HG03521 (cell line): ENCODE measurements around the gene PYGM.
"Not testable (repeated sequence)": the region's sequence is repeated elsewhere in the genome, so short reads cannot be mapped to it uniquely, and the experiment has no call there.

Source experiments
- ATAC-seq: cut with Tn5 transposase; IDR thresholded peaks from one replicate; pipeline ENCODE4 v1.9.1; 2021; ENCODE audit warnings: mild to moderate bottlenecking, moderate library complexity; ENCODE audit not compliant: unreplicated experiment

PYGM gene

DNA sequence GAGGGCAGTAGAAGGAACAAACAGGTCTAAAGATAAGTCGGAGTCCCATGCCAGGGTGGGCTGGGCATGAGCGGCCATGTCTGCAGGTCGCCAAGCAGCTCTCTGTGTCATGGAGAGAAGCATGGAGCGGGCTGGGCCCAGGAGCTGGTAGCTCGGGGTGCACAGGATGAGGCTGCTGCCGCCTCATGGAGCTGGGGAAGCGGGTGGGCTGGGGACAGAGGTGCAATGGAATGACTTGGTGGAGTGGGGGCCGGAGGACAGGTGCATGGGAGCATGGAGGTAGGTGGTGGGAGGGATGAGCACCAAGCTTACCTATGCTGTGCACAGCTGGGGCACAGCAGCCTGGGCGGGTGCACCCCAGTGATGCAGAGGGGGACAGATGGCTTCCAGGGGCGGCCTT lies 40.4 kb downstream of the PYGM start:
- no peak for ATAC-seq

DNA sequence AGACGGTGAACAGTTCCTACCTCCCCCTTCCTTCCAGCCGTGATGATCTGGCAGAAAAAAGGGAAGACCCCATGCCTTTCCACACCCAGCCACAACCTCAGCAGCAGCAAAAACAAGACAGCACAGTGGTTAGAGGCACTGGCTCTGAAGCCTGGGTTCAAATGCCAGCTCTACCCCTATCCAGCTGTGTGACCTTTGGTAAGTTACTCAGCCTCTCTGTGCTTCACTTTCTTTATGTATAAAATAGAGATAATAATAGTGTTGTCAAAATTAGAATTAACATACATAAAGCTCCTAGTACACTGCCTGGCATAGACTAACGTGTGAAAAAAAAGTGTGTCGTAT lies 41.0 kb downstream of the PYGM start:
- no peak for ATAC-seq

DNA sequence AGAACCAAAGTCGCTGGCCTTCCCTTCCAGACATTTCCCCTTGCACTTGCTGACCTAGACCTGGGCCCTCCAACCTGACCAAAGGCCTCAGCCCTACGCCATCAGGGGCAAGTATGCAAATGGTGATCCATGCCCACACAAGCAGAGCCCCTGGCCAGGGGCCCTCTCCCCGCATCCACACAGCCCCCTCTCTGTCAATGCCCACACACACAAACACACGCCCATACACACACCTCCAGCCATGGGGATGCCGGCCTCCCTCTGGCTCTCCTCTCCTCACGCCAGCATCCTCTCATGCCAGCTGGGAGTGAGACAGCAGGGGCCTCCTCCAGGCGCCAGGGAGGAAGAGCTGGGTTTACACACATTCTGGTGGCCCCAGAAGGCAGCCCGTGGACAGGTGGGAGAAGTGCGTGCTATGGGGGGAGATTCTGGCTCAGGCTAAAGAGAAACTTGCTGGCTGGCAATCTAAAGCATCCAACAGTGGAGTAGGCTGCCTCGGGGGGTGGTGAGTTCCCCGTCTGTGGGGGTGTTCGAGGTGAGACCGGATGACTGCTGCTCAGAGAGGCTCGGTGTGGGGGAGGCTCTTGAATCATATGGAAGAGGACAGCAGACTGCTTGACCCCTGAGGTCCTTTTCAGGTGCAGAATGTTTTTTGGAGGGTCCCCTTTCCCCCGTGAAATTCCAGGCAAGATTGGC lies 41.5 kb downstream of the PYGM start:
- ATAC-seq: no peak

DNA sequence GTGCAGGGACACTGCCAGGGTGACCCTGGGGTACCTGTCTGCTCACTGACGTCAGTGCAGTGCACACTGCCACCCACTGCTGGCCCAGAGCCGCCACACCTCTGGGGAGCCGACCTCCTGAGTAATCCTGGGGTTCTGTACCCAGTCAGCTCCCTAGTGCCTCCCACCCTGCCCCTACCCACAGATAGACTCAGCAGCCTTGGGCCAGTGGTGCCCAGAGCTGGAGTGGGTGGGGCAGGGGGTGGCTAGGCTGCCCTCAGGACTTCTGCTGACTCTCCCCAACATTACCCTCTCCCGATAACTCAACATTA lies 42.6 kb downstream of the PYGM start:
- ATAC-seq: no peak

DNA sequence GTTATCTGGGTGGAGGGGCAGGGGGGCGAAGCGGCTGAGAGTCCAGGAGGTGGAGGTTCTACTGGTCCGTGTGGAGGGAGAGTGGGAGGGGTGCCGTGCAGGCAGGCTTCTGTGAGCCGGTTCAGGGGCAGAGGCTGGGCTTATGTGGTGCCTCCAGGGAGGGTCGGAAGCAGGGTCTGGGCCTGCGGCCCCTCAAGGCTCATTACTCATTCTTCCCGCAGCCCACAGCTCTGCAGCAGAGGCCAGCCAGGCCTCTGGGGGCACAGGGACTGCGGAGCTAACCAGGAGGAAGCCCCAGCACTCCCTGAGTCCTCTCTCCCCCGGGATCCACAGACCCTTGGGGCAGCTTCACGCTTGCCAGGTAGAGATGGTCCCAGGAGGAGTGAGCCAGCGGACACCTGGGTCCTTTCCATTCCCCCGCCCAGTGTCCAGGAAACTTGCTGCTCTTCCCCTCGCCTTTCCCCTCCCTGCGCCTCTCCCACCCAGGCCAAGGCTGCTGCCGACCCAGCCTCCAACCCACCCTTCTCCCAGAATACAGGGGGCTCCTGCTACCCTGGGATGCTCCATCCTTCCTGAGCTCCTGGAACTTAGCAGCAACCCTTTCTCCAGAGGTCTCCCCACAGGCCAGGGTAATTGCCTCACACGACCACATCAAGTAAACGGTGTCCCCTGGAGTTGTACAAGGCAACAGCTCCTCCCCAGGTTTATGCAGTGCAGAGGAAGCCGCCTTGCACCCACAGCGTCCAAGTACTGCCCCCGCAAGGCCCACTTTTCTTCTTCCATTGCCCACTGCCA lies 43.1 kb downstream of the PYGM start:
- no peak for ATAC-seq

DNA sequence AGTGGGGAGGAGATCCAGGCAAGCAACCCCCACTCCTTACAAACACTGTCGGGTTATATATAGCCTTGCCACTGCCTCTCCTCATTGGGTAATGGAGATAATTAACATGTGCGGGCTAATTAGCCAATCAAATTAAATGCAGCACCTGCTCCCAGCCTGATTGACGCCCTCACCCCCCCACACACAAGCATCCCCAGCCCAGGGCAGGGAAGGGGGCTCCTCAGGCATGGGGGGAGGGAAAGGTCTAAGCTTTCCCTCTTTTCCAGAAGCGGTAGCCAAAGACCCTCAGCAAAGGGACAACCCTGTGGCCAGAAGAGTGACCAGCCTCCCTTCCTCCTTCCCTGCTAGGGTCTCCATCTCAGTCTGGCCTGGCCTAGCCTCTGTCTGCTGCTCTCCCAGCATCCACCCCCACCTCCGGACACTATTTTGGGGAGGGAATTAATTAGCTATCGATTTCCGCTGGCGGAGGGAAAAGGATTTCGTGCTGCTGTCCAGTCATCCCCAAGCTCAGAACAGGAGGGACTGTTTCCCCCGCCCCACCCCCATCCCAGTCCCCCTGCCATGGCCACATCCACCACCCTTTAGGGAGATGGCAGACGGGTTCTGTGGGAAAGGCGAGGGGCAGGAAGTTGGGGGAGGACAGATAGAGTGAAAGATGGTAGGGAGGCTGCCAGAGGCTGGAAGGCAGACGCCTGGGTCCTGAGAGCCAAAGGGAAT lies 43.9 kb downstream of the PYGM start:
- no peak for ATAC-seq

DNA sequence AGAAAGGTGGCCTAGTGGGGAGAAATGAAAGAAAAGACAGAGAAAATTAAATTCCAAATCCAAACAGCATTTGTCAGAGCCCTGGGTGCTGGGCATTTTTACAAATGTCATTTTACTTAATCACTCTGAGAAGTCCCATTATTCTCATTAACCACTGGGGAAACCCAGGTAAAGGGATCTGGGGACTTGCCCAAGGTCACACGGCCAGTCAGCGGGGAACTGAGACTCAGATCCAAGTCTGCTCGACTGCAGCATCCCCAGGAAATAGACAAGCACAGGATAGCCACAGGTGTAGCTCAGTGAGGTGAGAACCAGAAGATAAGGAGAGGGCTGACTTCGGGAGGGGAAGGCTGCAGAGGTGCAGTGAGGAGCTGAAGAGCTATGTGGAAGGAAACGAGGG lies 44.7 kb downstream of the PYGM start:
- no peak for ATAC-seq

DNA sequence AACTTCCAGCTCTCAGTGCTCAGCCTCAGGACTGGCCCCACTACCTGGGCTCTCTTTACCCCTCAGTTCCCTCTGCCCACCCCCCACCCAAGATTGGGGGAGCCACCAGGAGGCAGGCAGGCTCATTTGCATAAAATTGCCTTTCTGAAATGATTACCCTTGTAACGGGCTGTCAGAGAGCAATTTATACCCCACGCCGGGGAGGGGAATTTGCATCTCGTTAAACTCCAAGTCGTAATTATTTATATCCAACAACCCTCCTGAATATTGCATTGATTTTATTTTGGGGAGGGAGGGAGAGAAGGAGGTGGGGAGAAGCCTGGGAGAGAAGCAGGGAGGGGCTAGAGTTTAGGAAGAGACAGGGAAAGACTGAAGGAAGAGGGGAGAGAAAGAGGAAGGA lies 45.1 kb downstream of the PYGM start:
- no peak for ATAC-seq

DNA sequence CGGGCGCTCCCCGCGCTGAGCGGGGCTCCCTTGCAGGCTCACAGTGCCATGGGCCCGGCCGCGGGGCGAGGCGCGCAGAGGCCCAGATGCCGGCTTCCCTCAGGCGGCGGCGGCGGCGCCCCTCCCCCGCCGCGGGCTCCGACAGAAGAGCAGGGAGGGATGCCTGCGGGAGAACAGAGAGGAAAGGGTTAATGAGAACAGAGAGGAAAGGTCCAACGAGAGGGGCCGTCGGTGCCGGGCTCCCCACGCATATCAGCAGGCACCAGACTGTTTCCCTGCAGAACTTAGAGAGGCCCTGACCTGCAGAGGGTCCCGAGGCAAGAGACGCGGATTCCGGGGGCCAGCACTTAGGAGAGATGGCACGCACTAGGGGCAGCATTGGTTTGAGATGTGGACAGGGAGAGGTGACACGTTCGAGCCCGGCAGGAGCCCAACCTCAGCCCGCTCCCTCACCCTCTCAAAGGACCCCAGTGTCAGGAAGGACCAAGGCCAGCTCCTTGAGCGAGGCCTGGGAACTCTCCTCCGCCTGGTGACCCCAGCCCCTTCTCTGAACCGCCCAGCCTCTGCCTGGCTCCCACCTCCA lies 45.9 kb downstream of the PYGM start:
- ATAC-seq: no peak

DNA sequence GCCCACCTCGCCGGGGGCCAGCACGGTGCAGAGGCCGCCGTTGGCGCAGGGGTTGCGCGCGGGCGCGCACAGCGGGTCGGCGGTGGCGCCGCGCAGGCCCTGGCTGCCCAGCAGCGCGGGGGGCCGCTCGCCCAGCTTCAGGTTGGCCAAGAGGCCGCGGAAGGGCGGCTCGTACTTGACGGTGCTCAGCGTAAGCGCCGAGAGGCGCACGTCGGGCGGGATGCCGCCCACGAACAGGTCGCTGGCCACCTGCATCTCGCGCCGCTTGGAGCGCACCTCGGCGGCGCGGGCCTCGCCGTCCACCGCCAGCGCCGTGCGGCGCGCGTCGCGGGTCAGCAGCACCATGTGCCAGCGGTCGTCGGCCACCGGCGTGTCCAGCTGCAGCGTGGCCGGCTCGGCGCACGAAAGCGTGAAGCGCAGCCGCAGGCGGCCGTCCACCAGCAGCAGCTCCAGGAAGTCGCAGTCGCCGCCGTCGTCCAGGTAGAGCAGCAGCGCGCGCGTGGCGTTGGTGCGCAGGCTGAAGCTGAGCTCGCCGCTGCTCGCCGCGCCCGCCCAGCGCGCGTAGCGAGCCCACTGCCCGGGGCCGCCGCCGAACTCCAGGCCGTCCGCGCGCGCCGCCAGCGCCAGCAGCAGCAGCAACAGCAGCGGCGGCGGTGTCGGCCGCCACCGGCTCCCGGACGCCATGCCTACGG lies 46.6 kb downstream of the PYGM start:
- no peak for ATAC-seq

DNA sequence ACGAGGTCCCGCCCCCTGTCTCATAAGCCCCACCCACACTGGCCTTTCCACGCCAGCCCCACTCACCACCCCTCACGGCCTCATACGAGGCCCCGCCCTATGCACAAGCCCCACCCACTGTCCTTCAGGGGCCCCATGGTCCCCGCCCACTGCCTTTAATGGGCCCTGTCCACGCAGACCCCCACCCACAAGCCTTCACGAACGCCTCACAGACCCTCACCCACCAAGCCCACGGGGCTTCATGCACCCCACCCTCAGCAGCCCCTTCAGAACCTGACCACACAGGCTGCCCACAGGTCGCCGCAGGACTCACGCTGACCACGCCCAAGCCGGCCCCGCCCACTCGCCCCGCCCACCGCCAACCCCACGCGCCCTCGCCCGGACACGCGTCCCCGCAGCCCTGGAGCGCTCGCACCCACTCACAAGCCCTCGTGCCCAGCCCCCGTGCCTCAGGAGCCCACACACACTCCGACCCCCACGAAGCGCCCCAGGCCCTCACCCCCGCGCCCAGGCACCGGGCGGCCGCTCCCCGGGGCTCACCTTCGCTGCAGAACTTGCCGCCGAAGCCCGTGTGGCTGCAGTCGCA lies 47.3 kb downstream of the PYGM start:
- ATAC-seq: no peak

DNA sequence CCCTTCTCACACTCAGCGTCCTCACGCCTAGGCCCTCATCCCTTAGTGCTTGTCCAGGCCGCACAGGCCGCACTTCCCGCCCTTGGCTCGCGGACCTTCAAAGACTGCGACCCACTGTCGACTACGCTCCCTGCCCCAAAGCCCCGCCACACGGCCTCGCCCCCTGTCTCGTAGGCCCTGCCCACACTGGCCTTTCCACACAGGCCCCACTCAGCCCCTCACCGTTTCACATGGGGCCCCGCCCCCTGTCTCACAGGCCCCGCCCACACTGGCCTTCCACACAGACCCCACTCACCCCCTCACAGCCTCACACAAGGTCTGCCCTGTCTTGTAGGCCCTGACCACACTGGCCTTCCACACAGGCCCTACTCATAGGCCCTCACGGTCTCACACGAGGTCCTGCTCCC lies 47.8 kb downstream of the PYGM start:
- no peak for ATAC-seq

DNA sequence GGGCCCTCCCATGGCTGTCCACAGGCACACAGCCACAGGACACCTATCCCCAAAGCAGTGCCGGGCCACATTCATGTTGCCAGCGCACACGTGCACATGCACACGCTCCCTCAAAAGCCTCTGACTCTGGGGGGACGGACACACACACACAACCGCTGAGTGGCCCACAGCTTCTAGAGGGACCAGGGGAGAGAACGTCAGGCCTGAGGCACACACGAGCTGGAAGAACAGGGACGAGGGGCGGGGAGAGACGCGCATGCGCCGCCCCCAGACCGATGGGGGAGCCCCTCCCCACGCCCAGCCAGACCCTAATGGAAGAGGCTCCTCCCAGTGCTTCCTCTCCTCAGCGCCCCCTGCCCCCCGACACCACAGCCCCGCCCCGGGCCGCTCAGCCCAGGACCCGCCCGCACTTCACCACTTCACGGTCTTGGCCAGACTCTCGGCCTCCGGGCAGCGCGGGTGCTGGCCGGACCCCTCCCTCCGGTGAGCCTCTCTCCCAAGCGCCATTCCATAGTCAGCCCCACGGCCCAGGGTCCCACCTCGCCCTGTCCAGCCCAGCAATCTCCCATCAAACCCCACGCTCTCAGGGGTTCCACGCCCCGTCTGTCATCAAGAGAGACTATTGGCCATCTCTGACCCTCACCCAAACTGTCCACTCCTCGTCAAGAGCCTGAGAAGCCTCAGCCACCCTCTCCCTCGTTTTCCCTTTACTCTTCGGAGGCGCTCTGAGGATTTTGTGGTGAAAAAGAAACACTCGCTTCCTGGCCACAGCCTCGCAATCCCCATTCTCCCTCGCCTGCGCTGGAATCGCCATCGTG lies 48.4 kb downstream of the PYGM start:
- no peak for ATAC-seq

DNA sequence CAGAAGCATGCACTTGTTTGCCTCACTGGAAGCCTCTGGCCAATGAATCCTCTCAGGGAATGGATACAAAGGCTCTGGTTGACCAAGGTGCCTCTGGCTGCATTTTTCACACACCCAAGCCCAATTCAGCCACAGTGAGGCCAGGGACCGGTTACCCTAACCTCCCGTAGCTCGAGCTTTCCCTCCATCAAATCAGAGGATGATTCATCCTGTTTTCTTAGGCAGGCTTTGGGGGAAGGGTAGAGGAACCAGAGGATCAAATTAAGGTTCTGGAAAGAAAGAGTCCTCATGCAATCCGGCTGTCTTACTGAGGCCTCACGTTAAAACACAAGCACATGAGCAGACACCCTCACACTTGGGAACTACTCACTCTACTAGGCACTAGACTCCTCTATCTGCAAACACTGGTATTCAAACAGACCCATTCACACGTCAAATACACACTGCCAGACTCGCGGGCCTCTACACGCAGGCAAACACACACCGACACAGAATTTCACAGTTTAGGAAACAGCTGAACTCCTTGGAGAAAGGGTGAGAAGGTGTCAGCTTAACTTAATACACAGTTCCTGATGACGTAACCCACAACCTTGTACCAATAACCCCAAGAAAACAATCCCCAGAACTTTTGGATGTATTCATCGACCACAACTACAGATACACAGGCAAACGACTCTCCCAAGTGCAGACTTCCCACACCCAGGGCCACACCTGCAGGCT lies 49.2 kb downstream of the PYGM start:
- no peak for ATAC-seq

DNA sequence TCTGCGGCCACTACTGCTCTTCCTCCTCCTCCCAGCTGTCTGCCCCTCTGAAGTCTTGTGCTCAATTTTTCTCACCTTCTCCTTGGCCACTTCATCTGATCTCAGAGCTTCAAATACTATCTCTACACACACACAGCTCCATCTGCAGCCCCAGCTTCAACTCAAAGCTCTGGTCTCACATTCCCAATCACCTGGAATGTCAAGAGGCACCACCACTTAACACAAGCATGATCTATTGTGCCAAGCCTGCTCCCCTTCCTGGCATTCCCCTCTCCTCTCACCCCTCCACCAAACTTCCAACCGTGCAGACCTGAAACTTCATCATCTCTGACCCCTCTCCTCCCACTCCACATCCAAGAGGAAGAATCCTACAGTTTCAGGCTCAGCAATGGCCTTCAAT lies 54.3 kb downstream of the PYGM start:
- no peak for ATAC-seq

DNA sequence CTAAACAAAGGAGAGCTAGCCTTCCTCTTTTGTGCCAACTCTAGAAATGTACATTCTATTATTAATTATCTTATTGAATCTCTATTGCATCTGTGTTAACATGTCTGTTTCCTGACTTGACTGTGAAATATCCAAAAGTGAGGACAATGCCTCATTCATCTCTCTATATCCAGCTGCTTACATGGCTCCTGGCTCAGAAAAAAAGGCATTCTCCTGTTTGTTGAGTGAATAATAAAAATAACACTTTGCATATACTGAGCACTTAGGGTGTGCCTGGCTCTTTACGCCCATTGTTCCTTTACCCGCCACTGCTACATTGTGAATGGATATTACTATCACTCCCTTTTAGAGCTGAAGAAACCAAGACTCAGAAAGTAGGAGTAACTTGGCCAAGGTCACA lies 56.7 kb downstream of the PYGM start:
- ATAC-seq: no peak

DNA sequence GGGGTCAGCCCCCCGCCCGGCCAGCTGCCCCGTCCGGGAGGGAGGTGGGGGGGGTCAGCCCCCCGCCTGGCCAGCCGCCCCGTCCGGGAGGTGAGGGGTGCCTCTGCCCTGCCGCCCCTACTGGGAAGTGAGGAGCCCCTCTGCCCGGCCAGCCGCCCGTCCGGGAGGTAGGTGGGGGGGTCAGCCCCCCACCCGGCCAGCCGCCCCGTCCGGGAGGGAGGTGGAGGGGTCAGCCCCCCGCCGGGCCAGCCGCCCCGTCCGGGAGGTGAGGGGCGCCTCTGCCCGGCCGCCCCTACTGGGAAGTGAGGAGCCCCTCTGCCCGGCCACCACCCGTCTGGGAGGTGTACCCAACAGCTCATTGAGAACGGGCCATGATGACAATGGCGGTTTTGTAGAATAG lies 57.8 kb downstream of the PYGM start:
- ATAC-seq: not testable (repeated sequence)

DNA sequence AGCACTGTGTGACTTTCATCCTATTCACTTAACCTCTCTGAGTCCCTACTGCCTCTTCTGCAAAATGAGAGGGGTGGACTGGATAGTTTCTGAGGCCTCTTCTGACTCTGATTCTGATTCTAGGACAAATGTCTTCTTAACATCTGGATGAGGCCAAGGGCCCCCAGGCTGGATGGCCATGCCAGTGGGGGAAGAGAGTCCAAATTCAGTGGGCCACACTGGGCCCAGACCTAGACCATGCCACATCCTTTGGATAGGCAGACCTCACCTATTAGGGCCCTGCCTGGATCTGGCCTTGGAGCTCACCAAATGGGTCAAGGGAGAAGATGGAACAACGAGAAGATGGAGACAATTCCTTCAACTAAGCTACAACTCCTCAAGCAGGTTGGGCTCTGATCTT lies 61.3 kb downstream of the PYGM start:
- no peak for ATAC-seq

DNA sequence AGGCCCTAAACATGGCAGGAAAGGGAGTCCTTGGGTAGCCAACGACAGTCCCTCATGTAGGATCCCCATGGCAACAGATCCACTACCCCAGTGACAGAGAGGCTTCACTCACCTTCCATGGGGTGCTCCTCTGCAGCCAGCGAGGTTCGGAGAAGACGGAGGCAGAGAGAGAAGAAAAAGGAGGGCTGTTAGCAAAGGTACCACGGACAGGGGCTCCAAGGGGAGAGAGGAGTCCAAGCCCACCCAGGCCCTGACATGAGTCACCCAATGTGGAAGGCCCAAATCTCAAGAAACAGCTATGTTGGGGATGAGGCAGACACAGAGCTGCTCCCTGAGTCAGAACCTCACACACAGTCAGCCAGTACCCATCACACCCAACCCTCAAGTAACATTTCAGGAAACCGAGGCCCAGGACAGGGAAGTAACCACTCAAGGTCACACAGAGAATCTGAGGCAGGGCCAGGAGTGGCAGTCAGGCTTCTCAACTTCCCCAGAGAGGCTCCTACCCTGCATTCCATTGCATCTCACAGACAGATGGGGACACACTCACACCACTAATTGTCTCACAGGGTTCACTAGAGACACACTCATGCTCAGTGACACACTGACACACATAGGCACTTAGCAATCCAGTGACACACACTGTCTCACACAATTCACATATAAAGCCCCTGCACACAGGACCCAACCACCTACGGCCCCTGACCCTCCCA lies 62.0 kb downstream of the PYGM start:
- no peak for ATAC-seq
